ENCODE data around the gene PAQR6.
A peak's percentile ranks its signal among the peaks of the same experiment; 100 is the strongest.

The PAQR6 gene

GRCh38 chr1:156211243-156211642, 36.6 kb downstream of the PAQR6 start:
- peaks cover 7 to 54% (median 38%) of the 10 kb centered on the region in 5 donors for H3K36me3 ChIP-seq (ENCODE audit: control insufficient read depth in 5 of 5, insufficient read depth in 5 of 5, low read length in 5 of 5)
- H3K4me3 ChIP-seq (ENCODE audit: low read depth in 1 of 5, low read length in 5 of 5) = no peak overlapping the region
- no peaks in the 10 kb centered on the region for H3K9me3 ChIP-seq (ENCODE audit: control insufficient read depth in 5 of 5, low read length in 5 of 5)
- H3K9ac ChIP-seq (ENCODE audit: low read length in 5 of 5) = no peak overlapping the region
- peaks cover 7 to 20% (median 16%) of the 10 kb centered on the region in 5 donors for H3K4me1 ChIP-seq (ENCODE audit: control insufficient read depth in 5 of 5, insufficient read depth in 5 of 5, low read length in 5 of 5)
- no peaks in the 10 kb centered on the region for H3K27me3 ChIP-seq (ENCODE audit: control insufficient read depth in 5 of 5, insufficient read depth in 4 of 5, low read length in 5 of 5)
- no peak overlapping the region for H3K27ac ChIP-seq (ENCODE audit: low read depth, low read length)

GRCh38 chr1:156204686-156205085, 43.2 kb downstream of the PAQR6 start:
- Histone ChIP-seq H3K36me3 (ENCODE audit: control insufficient read depth in 5 of 5, insufficient read depth in 5 of 5, low read length in 5 of 5) (peaks cover 7 to 57% (median 40%) of the 10 kb centered on the region in 5 donors), H3K4me1 (ENCODE audit: control insufficient read depth in 5 of 5, insufficient read depth in 5 of 5, low read length in 5 of 5) (peaks cover 1 to 19% (median 12%) of the 10 kb centered on the region in 5 donors), H3K9ac (ENCODE audit: low read length in 5 of 5) (peak overlapping the region in 1 of 5 donors; percentile 41), H3K9me3 (ENCODE audit: control insufficient read depth in 5 of 5, low read length in 5 of 5) (no peaks in the 10 kb centered on the region), H3K27me3 (ENCODE audit: control insufficient read depth in 5 of 5, insufficient read depth in 4 of 5, low read length in 5 of 5) (no peaks in the 10 kb centered on the region), H3K27ac (ENCODE audit: low read depth, low read length) (peak overlapping the region; percentile 69), H3K4me3 (ENCODE audit: low read depth in 1 of 5, low read length in 5 of 5) (no peak overlapping the region)

- Histone ChIP-seq H3K9me3 (ENCODE audit: control insufficient read depth in 5 of 5, low read length in 5 of 5) (no peaks in the 10 kb centered on the region), H3K4me1 (ENCODE audit: control insufficient read depth in 5 of 5, insufficient read depth in 5 of 5, low read length in 5 of 5) (peaks cover 1 to 19% (median 12%) of the 10 kb centered on the region in 5 donors), H3K36me3 (ENCODE audit: control insufficient read depth in 5 of 5, insufficient read depth in 5 of 5, low read length in 5 of 5) (peaks cover 0 to 48% (median 35%) of the 10 kb centered on the region in 5 donors), H3K27ac (ENCODE audit: low read depth, low read length) (peak overlapping the region; percentile 18), H3K4me3 (ENCODE audit: low read depth in 1 of 5, low read length in 5 of 5) (no peak overlapping the region), H3K27me3 (ENCODE audit: control insufficient read depth in 5 of 5, insufficient read depth in 4 of 5, low read length in 5 of 5) (no peaks in the 10 kb centered on the region), H3K9ac (ENCODE audit: low read length in 5 of 5) (no peak overlapping the region)
These were observed 44.5 kb downstream of the PAQR6 start for GRCh38 chr1:156203331-156203730.

- peaks cover 0 to 35% (median 26%) of the 10 kb centered on the region in 5 donors for H3K36me3 ChIP-seq (ENCODE audit: control insufficient read depth in 5 of 5, insufficient read depth in 5 of 5, low read length in 5 of 5)
- no peaks in the 10 kb centered on the region for H3K9me3 ChIP-seq (ENCODE audit: control insufficient read depth in 5 of 5, low read length in 5 of 5)
- H3K9ac ChIP-seq (ENCODE audit: low read length in 5 of 5) = no peak overlapping the region
- H3K4me1 ChIP-seq (ENCODE audit: control insufficient read depth in 5 of 5, insufficient read depth in 5 of 5, low read length in 5 of 5) = peaks cover 1 to 46% (median 20%) of the 10 kb centered on the region in 5 donors
- no peaks in the 10 kb centered on the region for H3K27me3 ChIP-seq (ENCODE audit: control insufficient read depth in 5 of 5, insufficient read depth in 4 of 5, low read length in 5 of 5)
- no peak overlapping the region for H3K4me3 ChIP-seq (ENCODE audit: low read depth in 1 of 5, low read length in 5 of 5)
- no peak overlapping the region for H3K27ac ChIP-seq (ENCODE audit: low read depth, low read length)
These were observed 47.8 kb downstream of the PAQR6 start for GRCh38 chr1:156200044-156200443.

GRCh38 chr1:156198831-156199349, 49.0 kb downstream of the PAQR6 start:
- no peaks in the 10 kb centered on the region for H3K9me3 ChIP-seq (ENCODE audit: control insufficient read depth in 5 of 5, low read length in 5 of 5)
- H3K27ac ChIP-seq (ENCODE audit: low read depth, low read length) = no peak overlapping the region
- no peak overlapping the region for H3K9ac ChIP-seq (ENCODE audit: low read length in 5 of 5)
- H3K4me1 ChIP-seq (ENCODE audit: control insufficient read depth in 5 of 5, insufficient read depth in 5 of 5, low read length in 5 of 5) = peaks cover 6 to 46% (median 23%) of the 10 kb centered on the region in 5 donors
- H3K4me3 ChIP-seq (ENCODE audit: low read depth in 1 of 5, low read length in 5 of 5) = no peak overlapping the region
- no peaks in the 10 kb centered on the region for H3K27me3 ChIP-seq (ENCODE audit: control insufficient read depth in 5 of 5, insufficient read depth in 4 of 5, low read length in 5 of 5)
- H3K36me3 ChIP-seq (ENCODE audit: control insufficient read depth in 5 of 5, insufficient read depth in 5 of 5, low read length in 5 of 5) = peaks cover 0 to 35% (median 22%) of the 10 kb centered on the region in 5 donors

- Histone ChIP-seq H3K9ac (ENCODE audit: low read length in 5 of 5) (no peak overlapping the region), H3K27me3 (ENCODE audit: control insufficient read depth in 5 of 5, insufficient read depth in 4 of 5, low read length in 5 of 5) (no peaks in the 10 kb centered on the region), H3K4me1 (ENCODE audit: control insufficient read depth in 5 of 5, insufficient read depth in 5 of 5, low read length in 5 of 5) (peaks cover 4 to 41% (median 19%) of the 10 kb centered on the region in 5 donors), H3K27ac (ENCODE audit: low read depth, low read length) (no peak overlapping the region), H3K9me3 (ENCODE audit: control insufficient read depth in 5 of 5, low read length in 5 of 5) (no peaks in the 10 kb centered on the region), H3K36me3 (ENCODE audit: control insufficient read depth in 5 of 5, insufficient read depth in 5 of 5, low read length in 5 of 5) (peaks cover 0 to 24% (median 17%) of the 10 kb centered on the region in 5 donors), H3K4me3 (ENCODE audit: low read depth in 1 of 5, low read length in 5 of 5) (peak overlapping the region in 1 of 5 donors; percentile 19)
These were observed 51.4 kb downstream of the PAQR6 start for GRCh38 chr1:156196445-156196844.

- Histone ChIP-seq H3K27ac (ENCODE audit: low read depth, low read length) (no peak overlapping the region), H3K4me3 (ENCODE audit: low read depth in 1 of 5, low read length in 5 of 5) (no peak overlapping the region), H3K4me1 (ENCODE audit: control insufficient read depth in 5 of 5, insufficient read depth in 5 of 5, low read length in 5 of 5) (peaks cover 4 to 41% (median 19%) of the 10 kb centered on the region in 5 donors), H3K36me3 (ENCODE audit: control insufficient read depth in 5 of 5, insufficient read depth in 5 of 5, low read length in 5 of 5) (peaks cover 0 to 21% (median 16%) of the 10 kb centered on the region in 5 donors), H3K9me3 (ENCODE audit: control insufficient read depth in 5 of 5, low read length in 5 of 5) (no peaks in the 10 kb centered on the region), H3K9ac (ENCODE audit: low read length in 5 of 5) (no peak overlapping the region), H3K27me3 (ENCODE audit: control insufficient read depth in 5 of 5, insufficient read depth in 4 of 5, low read length in 5 of 5) (no peaks in the 10 kb centered on the region)
These were observed 52.0 kb downstream of the PAQR6 start for GRCh38 chr1:156195853-156196252.

- Histone ChIP-seq H3K27ac (ENCODE audit: low read depth, low read length) (peak overlapping the region; percentile 74), H3K27me3 (ENCODE audit: control insufficient read depth in 5 of 5, insufficient read depth in 4 of 5, low read length in 5 of 5) (no peaks in the 10 kb centered on the region), H3K36me3 (ENCODE audit: control insufficient read depth in 5 of 5, insufficient read depth in 5 of 5, low read length in 5 of 5) (peaks cover 0 to 10% (median 2%) of the 10 kb centered on the region in 5 donors), H3K9me3 (ENCODE audit: control insufficient read depth in 5 of 5, low read length in 5 of 5) (no peaks in the 10 kb centered on the region), H3K9ac (ENCODE audit: low read length in 5 of 5) (peak overlapping the region; percentile 16 to 91 (median 76)), H3K4me1 (ENCODE audit: control insufficient read depth in 5 of 5, insufficient read depth in 5 of 5, low read length in 5 of 5) (peaks cover 4 to 41% (median 19%) of the 10 kb centered on the region in 5 donors), H3K4me3 (ENCODE audit: low read depth in 1 of 5, low read length in 5 of 5) (peak overlapping the region; percentile 81 to 99 (median 97))
These were observed 53.6 kb downstream of the PAQR6 start for GRCh38 chr1:156194300-156194652.

GRCh38 chr1:156193488-156194299, 54.2 kb downstream of the PAQR6 start, which contains the start of gene SLC25A44:
SLC25A44 (plus strand) TSS chr1:156194104; CDS start chr1:156199848, 5,744 bp downstream.
- H3K27ac ChIP-seq (ENCODE audit: low read depth, low read length) = peak within 1 kb of the TSS; percentile 74

More at GRCh38 chr1:156193488-156194299, 54.2 kb downstream of the PAQR6 start, which contains the start of gene SLC25A44:
- Histone ChIP-seq H3K9ac (ENCODE audit: low read length in 5 of 5) (peak within 1 kb of the TSS; percentile 16 to 91 (median 76)), H3K4me1 (ENCODE audit: control insufficient read depth in 5 of 5, insufficient read depth in 5 of 5, low read length in 5 of 5) (peaks cover 4 to 41% (median 19%) of the 10 kb centered on the region in 5 donors), H3K27me3 (ENCODE audit: control insufficient read depth in 5 of 5, insufficient read depth in 4 of 5, low read length in 5 of 5) (no peaks in the 10 kb centered on the region), H3K36me3 (ENCODE audit: control insufficient read depth in 5 of 5, insufficient read depth in 5 of 5, low read length in 5 of 5) (peaks cover 0 to 10% (median 0%) of the 10 kb centered on the region in 5 donors), H3K9me3 (ENCODE audit: control insufficient read depth in 5 of 5, low read length in 5 of 5) (no peaks in the 10 kb centered on the region), H3K4me3 (ENCODE audit: low read depth in 1 of 5, low read length in 5 of 5) (peak within 1 kb of the TSS; percentile 81 to 99 (median 97))
